GM21723 (cell line): ENCODE results near the gene CCL28.
"Not testable (repeated sequence)": the region's sequence is repeated elsewhere in the genome, so short reads cannot be mapped to it uniquely, and the experiment has no call there.

Experiments used
- ATAC-seq: cut with Tn5 transposase; IDR thresholded peaks from one replicate; pipeline ENCODE4 v1.9.1; 2021; ENCODE audit warnings: mild to moderate bottlenecking, moderate library complexity; ENCODE audit not compliant: unreplicated experiment

The CCL28 gene

GRCh38 chr5:43412156-43412555 lies at the start of gene CCL28:
TSS of gene CCL28 (minus strand) at chr5:43412391. CDS start at chr5:43412316, 75 bp downstream.
- ATAC-seq, result no peak

- no peak for ATAC-seq
Observed at GRCh38 chr5:43461066-43461465, 48.9 kb upstream of the CCL28 start.

DNA sequence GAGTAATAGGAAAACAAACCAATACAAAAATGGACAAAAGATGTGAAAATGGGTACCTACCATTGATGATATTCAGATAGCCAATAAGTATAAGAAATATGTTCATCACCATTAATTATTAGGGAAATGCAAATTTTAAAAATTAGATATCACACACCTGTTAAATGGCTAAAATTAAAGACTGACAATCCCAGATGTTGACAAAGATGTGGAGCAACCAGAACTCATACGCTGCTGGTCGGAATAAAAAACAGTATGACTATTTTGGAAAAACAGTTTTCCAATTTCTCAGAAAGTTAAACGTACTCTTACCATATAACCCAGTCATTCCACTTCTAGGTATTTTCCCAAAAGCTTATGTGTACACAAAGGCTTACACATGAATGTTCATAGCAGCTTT lies 44.4 kb upstream of the CCL28 start:
- no peak for ATAC-seq

DNA sequence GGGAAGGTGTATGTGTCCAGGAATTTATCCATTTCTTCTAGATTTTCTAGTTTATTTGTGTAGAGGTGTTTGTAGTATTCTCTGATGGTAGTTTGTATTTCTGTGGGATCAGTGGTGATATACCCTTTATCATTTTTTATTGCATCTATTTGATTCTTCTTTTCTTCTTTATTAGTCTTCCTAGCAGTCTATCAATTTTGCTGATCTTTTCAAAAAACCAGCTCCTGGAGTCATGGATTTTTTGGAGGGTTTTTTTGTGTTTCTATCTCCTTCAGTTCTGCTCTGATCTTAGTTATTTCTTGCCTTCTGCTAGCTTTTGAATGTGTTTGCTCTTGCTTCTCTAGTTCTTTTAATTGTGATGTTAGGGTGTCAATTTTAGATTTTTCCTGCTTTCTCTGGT lies 29.4 kb upstream of the CCL28 start:
- not testable (repeated sequence) for ATAC-seq

DNA sequence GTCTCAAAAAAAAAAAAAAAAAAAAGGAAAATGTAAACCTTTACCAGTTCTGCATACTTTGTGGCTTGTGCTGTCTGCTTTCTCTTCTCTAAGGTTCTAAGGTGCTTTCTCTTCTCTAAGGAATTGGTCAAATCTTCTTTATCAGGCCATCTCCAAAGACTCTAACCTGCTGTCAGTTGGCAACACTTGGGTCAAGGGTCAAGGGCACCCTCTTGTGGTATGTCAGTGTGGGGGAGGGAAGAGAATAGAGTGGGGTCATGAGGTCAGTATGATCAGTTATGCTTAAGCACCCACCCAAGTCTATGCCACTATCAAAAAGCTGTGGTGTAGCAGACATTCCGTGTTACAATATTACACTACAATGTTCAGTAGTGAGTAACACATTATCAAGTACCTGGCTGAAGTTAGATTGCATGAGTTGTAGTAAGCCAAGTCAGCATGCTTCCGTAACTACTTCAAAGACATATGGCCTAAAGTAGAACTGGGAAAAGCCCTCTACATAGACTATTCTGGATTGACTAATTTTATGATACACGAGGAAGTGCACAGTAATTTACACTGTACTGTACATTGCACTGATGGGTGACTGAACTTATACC lies 25.0 kb upstream of the CCL28 start:
- no peak for ATAC-seq

- ATAC-seq, result no peak
Observed at GRCh38 chr5:43433382-43433781, 21.2 kb upstream of the CCL28 start.

DNA sequence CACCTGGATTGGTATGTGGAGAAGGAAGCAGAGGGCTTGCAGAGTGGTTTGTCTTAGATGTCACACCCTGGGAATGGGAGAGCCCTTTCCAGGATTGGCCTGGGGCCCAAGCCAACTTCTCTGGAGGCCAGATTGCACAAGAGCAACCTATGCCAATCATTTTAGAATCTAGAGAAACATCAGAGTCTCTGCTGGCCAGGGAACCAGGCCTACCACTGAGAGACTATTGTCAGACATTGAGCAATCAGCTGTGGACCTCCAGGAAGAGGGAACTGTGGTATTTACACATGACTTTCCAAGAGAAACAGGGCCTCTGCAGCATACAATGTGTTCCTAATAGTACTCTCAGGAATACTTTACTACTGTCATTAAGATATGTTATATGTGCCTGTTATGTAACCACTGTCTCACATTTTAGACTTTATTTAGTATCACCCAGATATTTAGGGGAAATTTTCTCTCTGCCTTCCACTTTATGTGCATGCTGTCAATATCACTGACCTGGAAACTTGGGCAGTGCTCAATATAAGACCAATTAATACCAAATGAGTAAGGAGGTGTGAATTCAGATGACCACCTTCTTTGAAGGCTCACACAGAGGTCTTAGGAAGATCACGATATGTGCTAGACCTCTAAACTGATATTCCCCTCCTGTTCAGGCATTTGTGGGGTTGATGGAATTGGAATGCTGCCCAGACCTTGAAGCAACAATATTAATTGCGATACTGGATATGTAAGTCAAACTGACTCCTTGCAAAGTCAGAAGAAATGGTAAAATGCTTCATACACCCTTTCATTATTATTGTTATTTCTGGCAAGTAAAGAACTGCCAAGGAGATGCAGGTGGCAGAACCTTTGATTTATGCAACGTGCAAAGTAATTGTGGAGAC lies 20.5 kb upstream of the CCL28 start:
- ATAC-seq, result no peak

- ATAC-seq, result no peak
Observed at GRCh38 chr5:43429706-43430105, 17.5 kb upstream of the CCL28 start.

- ATAC-seq, result no peak
Observed at GRCh38 chr5:43429016-43429415, 16.8 kb upstream of the CCL28 start.

- no peak for ATAC-seq
Observed at GRCh38 chr5:43427306-43427705, 15.1 kb upstream of the CCL28 start.

- no peak for ATAC-seq
Observed at GRCh38 chr5:43425983-43426382, 13.8 kb upstream of the CCL28 start.

- not testable (repeated sequence) for ATAC-seq
Observed at GRCh38 chr5:43423086-43423485, 10.9 kb upstream of the CCL28 start.

DNA sequence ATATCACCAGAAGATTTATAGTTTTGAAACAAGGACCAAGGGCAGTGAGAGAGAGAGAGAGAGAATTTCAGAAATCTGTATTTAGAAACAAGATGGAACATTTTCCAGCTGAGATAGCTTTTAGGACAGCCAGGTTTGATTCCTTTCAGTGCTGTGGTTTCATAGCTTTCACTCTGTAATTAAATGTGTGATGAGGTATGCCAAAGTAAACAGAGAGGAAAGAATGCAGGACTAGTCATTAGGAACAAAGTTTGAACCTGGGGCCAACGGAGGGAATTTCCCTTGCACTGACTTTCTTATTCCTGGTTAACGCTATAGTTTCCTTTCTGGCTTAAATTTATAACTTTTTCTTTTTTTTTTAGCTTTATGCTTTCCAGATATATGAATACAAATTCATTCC lies 10.0 kb upstream of the CCL28 start:
- ATAC-seq, result no peak

DNA sequence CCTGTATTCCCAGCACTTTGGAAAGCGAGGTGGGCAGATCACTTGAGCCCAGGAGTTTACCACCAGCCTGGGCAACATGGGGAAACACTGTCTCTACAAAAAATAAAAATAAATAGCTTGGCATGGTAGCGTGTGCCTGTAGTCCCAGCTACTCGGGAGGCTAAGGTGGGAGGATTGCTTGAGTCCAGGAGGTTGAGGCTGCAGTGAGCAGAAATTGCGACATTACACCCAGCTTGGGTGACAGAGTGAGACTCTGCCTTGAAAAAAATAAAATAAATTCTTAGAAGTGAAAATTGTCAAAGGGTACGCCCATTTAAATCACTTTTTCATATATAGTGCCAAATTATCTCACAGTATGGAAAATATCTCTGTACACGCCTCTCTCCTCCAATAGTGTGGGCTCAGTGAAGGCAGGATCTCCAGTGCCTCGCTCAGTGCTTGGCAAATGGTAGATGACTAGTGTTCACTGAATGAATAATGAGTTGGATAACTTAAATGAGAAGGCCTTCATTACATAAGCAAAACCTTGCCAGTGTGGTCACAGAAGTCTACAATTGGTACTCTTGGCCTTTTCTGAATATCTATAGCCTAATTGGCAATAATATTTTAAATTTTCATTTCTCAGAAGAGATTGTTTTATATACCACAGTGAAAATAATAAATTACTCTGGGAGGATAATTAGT lies 9.4 kb upstream of the CCL28 start:
- ATAC-seq, result no peak

DNA sequence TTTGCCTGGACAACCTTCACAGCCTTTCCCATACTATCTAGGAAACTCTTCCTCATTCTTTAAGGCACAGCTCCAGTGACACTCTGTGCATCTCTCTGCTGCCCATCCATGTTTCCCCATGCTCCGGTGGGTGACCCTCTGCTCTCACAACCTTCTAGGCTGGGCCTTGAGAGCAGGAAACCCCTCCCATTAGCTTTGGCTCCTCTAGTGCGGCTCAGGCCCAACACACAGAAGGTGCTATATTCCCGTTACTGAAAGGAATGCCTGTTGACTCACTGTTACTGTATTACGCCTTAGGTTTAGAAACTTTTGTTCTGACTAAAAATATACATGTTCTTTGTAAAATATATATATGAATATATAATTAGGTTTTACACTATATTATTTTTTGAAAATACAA lies 8.1 kb upstream of the CCL28 start:
- ATAC-seq, result no peak

DNA sequence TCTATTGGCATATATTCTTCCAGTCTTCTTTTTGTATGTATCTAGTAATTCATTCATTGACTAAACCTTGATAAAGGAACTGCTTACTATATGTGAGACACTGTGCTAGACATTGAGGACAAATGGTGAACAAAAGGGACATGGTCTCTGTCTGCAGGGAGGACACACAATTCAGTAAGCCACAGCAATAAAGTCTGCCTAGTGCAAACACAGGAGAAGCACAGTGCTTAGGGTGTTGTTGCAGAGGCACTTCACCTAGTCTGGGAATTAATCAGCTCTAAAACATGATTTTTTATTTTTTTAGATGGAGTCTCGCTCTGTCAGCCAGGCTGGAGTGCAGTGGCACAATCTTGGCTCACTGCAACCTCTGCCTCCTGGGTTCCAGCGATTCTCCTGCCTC lies 6.4 kb upstream of the CCL28 start:
- ATAC-seq, result no peak

DNA sequence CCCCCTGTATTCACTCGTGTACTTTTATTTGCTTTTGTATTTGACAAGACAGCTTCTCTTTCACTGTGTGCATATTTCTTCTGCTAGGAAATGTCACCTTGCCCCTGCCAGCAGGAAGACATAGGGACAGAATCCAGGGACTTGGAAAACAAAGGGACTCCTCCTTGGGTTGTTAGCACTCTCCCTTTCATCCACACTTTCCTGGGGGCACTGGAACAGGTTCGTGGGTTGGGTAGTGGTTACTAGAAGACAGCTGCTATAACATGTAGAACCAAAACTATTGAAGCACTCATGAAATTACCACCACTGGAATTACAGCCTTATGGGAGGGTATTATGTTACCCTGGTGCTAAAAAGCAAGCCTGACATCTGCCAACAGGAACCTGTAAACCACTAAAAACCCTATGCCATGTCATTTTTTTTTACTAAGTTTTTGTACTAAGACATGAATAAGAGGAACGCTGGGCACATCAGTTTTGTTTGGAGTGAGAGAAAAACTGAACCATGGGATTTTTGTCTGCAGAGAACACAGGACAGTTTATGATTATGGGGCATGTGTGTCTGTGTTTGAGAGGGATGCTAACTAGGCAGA lies 4.7 kb upstream of the CCL28 start:
- no peak for ATAC-seq

DNA sequence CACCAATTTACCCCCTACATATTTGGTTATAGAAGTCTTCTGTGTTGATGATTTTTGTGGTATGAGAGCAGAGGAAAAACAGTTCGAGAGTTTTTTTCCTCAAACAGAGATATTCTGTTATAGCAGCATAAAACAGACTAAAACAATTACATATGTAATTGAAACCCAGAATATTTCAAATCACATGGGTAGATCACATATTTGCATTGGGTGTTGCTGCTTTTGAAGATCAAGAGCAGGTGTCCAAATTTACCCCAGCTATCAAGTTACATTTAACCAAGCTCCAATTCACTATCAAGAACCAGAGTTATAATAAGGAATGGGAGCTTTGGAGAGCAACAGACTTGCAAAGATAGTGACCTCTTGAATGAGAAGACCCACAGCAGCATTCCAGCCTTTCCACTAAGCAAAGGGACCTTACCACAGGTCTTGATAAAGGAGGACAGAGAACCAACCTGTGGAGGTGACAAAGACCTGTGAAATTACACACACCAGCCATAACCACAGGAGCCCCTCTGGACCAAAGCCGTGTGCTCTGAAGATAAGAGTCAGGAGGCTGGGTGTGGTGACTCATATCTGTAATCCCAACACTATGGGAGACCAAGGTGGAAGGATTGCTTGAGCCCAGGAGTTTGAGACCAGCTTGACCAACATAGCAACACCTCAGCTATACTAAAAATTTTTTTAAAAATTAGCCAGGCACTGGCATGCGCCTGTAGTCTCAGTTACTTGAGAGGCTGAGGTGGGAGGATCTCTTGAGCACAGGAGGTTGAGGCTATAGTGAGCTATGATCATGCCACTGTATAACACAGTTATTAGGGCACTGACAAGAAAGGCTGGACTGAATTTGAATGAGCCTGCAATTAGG lies 4.0 kb upstream of the CCL28 start:
- ATAC-seq, result no peak

DNA sequence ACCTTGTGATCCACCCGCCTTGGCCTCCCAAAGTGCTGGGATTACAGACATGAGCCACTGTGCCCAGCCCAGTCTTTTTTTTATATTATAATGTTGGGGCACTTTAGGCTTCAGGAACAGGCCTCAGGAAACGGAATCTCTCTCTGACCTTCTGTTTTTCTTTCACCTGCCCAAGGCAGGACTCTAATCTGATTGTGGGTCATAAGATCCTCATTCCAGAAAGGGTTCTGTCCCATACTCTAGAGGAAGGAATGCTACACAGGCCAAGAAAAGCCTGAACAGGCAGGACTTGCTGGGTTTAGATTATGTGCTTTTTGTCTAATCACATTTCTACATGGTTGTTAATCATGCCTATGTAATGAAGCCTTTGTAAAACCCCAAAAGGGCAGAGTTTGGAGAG lies 1.8 kb upstream of the CCL28 start:
- ATAC-seq, result no peak

GRCh38 chr5:43412644-43413043 lies 453 bp upstream of the CCL28 start:
- no peak for ATAC-seq

- no peak for ATAC-seq
Observed at GRCh38 chr5:43411495-43411894, 696 bp downstream of the CCL28 start.
